IPS-18c (cell line): ENCODE data around the gene LRFN4.

Source experiments
- H3K4me3 ChIP-seq: 2 replicates; pipeline ENCODE4 v1.7.0; 2013; ENCODE audit warnings: low read depth, mild to moderate bottlenecking, low read length, moderate library complexity; ENCODE audit not compliant: insufficient read depth
- H3K9me3 ChIP-seq: one replicate; pipeline ENCODE4 v1.6.1; 2013; ENCODE audit warnings: mild to moderate bottlenecking, low read length, moderate library complexity; ENCODE audit not compliant: control insufficient read depth, insufficient read depth

LRFN4 gene

DNA sequence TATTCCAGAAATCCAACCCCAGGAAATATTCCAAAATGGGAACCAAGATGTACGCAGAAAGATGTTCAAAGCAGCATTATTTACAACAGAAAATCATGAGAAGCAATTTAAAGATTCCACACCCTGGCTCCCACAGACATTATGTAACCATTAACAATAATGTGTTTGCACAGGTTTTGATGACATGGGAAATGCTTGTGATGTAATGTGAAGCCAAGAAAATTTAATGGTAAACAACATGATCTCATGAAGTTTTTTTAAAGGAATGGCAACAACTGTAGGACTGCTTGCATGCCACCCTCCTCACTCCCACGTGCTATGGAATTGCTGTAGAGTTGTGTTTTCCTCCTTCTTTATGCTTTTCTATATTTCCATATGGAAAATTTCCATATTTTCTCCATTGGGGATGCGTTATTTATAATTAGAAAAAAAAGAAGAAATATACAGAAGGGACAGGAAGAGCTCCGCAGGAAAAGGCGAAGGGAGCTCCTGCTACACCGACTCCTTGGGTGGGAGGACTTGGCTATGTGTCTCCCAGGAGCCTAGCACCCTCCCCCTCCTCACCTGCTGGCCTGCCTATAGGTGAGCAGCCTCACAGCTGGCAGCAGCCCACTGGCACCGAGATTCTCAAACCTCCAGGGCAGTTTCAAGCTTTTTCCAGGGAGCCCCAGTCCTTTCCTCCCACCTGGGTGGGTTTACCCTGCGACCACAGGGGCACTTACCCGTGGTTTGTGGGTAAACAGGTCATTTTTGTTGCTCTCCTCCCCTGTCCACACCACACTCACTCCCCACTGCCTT is 20.9 kb downstream of the LRFN4 start:
- Histone ChIP-seq H3K4me3 (no peak overlapping the region), H3K9me3 (no peaks in the 10 kb centered on the region)

DNA sequence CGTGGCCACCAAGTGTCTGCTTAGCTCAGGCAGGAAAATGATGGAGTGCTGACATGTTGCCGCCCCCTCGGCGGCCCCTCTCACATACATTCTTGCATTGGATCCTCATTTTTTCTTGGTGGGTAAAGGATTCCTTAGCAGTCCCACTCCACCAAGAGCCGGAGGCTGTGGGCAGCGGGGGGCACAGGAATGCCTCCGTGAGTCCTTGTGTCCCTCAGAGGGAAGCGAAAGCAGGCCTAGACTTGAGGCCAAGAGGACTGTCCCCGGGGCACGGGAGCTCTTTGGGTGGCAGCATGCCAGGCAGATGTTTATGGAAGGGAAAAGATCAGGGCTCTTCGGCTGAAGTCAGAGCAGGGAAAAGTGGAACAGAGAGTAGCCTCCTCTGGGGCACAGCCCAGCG is 21.6 kb downstream of the LRFN4 start:
- no peak overlapping the region for H3K4me3 ChIP-seq
- H3K9me3 ChIP-seq, result no peaks in the 10 kb centered on the region

DNA sequence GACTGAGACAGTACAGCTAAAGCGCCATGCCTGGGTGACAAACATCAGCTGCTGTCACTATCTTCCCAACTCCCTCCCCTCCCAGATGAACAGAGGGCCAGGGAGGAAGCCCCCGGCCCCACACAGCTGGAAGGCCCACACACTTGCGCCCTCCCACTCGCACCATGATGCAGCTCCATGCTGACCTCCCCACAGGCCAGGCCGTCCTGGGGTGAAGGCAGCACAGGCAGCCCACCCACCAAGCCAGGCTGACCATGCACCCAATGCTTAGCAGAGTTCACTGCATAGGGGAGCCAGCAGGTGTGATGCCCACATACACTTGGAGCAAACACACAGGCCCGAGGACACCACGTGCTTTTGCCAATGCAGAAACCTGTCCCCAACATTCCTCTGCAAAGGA is 22.1 kb downstream of the LRFN4 start:
- H3K9me3 ChIP-seq, result no peaks in the 10 kb centered on the region
- no peak overlapping the region for H3K4me3 ChIP-seq

DNA sequence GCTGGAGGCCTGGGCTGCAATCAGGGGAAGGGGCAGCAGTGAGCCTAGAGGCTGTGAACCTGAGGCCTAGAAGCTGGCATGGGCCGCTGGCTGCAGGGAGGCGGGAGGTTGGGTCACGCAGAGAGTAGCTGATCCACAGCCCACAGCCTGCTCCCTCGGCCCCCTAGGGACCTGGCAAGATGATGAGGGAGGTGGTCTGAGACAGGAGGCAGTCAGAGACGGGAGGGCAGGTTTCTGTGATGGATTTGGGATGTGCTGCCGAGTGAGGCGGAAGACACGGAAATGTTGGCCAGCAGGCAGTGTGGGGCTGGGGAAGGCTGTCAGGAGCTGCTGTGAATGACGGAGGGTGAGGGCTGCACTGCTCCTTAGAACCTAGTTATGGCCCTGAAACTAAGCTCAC is 22.7 kb downstream of the LRFN4 start:
- H3K9me3 ChIP-seq, result no peaks in the 10 kb centered on the region
- H3K4me3 ChIP-seq, result no peak overlapping the region

DNA sequence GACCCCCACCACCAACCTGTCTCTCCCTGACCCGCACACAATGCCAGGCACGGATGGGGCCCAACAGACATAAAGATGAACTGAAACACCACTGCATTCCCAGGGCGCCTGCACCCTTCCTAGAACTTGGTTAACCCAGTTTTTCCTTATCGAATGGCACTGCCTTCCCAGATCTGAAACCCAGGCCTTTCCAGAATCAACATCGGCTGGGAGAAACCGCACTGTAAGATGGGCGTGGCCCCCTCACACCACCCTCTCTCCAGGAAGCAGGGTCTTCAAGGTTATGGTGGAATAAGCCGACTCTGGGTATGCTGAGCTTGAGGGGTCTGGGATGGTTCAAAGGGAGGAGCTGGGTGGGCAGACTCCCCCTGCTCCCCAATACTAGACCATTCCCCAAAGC is 23.1 kb downstream of the LRFN4 start:
- Histone ChIP-seq H3K9me3 (no peaks in the 10 kb centered on the region), H3K4me3 (no peak overlapping the region)

DNA sequence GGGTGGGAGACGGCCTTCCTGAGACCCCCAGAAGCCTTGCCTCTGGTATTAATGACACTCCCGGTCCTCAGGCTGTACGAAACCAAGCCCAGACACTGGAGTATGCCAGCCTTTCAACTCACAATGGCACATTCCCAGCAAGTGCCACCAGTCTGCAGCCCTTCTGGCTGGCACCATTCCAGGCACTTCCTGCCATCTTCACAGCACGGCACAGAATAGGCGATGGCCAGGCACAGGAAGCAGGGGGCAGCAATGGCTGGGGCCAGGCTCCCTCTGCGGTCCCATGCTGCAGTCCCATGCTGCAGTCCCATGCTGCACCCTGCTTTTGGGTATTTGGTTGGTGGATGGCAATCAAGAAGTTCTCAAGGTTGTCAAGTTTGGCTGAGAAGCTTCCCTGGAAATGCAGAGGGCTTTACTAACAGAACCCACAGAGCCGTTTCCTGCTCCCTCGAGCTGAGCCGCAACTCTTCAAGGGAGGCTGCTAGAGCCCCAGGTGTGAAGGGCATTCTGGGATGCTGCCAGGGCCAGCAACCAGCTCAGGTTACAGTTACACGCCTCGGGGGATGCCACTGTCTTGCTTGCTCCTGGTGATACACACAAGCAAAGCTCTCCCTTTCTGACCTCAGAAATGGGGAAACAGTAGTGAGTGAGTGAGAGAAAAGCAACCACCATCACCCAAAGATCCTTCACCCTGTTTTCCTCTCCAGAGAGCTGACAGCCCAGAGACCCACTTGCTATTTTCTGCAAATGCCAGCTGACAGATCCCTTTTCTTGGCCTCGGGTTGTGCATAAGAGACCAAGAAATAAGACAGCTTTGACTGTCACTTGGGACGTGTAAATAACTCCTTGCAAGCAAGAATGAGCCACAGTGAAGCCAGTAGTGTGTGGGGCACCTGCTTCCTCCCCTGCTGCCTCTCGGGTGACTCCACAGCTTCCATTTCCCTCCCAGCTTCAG is 23.9 kb downstream of the LRFN4 start:
- no peak overlapping the region for H3K4me3 ChIP-seq
- no peaks in the 10 kb centered on the region for H3K9me3 ChIP-seq

DNA sequence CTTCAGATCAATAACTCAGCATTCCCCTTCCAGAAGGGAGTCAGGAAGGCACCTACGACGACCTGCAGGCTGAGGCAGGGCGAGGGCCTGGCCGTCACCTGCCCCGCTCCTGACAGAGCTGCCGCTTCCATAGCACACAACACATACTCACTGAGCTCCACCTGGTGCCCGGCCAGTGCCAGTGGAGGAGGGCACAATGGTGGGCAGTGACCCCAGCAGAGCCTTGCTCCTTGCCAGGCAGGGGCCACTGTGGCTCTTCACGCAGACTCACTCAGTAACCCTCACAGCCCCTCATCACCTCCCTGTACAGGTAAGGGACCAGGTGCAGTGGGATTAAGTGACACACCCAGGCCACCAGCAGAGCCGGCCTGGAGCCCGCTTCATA is 24.6 kb downstream of the LRFN4 start:
- no peak overlapping the region for H3K4me3 ChIP-seq
- no peaks in the 10 kb centered on the region for H3K9me3 ChIP-seq

DNA sequence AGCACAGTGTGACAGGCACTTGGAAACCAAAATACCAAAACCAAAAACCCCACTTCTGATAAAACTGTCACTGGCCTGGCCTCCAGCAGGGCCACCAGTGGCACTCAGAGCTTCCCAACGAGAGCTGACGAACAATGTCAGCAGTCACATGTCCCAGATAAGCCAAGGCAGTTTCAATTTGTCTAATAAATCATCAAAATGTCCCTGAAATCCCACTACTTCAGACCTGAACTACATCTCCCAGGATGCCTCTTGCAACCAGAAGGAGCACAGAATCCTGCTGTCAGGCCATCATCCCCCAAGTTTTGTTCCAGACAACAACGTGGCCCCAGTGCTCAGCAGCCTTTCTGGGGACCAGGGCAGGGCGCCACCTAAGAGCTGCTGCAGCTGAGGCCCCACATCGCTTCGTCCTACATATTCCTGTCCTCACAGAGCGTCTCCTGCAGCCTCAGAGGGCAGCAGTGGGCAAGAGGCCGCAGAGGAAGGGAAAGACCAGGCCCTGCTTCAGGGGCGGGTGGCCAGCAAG is 25.1 kb downstream of the LRFN4 start:
- Histone ChIP-seq H3K9me3 (no peaks in the 10 kb centered on the region), H3K4me3 (no peak overlapping the region)

DNA sequence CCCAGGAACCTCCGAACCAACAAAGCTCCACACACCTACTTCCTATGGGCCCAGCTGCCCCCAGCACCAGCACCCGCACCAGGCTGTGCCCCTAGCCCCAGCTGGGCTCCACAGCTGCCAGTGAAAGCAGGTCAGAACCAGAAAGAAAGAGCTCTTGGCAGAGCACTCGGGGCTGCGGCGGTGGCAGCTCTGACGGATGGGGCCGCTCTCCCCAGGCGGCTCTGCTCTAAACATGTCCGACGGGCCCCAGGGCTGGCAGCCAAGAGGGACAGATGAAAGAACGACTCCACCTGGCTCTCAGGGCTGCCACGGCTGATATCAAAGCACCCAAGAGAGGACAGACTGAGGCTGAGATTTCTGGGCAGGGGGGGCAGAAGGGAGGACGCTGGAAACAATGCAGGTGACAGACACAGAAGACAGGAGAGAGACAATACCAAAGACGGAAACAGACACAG is 25.7 kb downstream of the LRFN4 start:
- H3K4me3 ChIP-seq, result no peak overlapping the region
- H3K9me3 ChIP-seq, result no peaks in the 10 kb centered on the region

DNA sequence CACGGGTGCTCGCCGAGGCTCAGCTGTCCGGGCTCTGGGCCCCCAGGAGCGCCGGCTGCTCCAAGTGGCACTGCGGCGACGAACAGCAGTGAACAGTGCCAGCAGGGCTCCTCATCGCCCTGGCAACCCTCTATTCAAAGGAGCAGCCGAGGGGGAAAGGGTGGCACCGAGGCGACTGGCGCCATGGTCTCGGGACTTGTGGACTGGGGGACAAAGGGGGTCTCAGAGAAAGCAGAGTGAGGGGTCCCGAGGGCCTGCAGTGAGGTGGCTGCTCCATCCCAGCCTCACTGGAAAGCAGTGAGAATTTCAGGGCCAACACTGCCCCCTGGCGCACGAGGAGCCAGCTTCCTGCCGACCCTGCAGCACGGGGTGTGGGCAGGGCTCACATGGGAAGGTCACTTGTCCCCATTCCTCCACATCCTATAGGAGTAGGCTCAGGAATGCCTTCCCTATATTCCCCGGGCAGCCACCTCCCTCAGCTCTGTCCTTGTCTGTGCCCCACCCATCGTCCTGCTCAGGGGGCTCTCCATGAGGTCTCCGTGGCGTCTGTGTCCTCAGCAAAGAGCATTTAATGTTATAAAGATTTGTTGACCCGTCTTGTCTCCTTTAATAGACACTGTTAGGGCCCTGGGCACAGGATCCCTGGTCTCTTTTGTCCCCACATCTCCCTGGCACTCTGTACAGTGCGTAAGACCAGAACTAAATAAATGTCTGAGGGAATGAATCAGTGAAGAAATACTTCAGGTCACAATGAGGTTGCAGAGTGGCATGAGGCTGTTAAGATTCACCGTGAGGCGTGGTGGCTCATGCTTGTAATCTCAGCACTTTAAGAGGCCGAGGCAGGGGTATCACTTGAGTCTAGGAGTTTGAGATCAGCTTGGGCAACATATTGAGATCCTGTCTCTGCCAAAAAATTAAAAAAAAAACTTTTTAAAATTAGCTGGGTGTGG is 26.4 kb downstream of the LRFN4 start:
- Histone ChIP-seq H3K4me3 (no peak overlapping the region), H3K9me3 (no peaks in the 10 kb centered on the region)

DNA sequence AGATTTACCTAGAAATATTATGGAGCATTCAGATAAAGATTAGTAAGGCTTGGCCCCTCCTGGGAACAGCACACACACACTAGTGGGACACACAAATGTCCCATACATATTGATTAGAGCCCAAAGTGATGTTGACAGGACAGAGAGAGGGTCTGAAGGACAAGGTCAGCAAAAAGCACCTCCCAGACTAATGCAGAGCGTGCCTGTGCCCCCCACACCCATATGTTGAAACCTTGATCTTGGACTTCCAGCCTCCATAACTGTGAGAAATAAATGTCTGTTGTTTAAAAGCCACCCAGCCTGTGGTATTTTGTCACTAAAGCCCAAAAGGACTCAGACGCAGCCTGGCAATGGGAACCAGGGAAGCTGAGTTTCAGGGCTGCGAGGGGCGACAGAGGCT is 27.6 kb downstream of the LRFN4 start:
- no peaks in the 10 kb centered on the region for H3K9me3 ChIP-seq
- no peak overlapping the region for H3K4me3 ChIP-seq

DNA sequence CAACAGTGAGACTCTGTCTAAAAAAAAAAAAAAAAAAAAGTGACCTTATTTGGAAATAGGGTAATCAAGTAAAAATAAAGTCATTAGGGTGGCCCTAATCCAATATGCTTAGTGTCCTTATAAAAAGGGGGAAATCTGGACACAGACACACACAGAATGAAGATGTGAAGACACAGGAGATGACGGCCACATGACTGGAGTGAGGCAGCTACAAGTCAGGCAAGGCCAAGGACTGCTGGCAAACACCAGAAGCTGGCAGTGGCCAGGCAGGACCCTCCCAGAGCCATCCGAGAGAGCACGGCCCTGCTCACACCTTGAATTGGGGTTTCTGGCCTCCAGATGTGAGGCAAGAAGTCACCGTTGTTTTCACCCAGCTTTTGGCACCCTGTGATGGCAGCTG is 28.6 kb downstream of the LRFN4 start:
- Histone ChIP-seq H3K9me3 (no peaks in the 10 kb centered on the region), H3K4me3 (no peak overlapping the region)

DNA sequence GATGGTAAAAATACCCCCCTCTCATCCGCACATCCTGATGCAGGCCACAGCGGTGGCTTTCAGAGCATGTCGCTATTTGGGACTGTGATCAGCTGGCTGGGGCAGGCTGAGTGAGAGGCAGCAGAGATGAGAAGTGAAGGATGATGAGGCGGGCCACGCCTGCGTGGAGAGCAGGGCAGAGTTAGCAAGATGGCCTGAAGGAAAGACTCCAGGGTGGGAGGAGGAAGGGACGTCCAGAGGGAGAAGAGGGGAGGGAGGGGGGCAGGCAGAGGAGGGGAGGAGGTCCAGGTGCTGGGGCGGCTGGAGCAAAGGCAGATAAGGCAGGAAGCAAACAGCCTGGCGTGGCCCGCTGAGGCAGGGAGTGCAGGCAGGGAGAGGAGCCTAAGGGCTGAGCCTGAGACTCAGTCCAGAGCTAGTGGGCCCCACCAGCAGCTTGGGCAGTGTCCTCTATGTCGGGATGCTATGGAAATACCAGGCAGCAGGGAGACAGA is 29.1 kb downstream of the LRFN4 start:
- Histone ChIP-seq H3K4me3 (no peak overlapping the region), H3K9me3 (no peaks in the 10 kb centered on the region)

DNA sequence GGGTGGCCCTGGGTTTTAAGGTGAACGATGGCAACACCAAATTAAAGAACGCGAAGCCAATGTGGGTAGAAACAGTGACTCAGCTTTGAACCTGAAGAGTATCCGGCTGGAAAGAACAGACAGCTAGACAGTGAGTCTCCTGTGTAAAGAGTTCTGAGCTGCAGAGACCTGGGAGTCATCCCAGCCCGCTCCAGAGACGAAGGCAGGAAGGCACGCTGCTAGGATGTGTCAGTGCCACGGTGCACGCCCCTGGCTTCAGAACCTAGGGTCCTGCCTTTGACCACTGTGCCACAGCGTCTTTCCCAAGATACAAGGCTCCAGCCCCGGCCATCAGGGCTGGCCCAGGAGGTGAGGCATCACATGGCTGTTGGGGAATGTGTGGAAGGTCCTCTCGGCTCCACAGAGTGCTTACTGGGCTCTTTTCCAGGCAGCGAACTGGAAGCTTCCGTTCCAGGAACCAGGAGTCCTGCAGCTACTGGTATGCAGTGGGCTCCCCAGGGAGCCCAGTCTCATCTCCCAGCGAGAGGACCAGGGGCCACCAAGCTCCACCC is 29.9 kb downstream of the LRFN4 start:
- Histone ChIP-seq H3K4me3 (no peak overlapping the region), H3K9me3 (no peaks in the 10 kb centered on the region)

DNA sequence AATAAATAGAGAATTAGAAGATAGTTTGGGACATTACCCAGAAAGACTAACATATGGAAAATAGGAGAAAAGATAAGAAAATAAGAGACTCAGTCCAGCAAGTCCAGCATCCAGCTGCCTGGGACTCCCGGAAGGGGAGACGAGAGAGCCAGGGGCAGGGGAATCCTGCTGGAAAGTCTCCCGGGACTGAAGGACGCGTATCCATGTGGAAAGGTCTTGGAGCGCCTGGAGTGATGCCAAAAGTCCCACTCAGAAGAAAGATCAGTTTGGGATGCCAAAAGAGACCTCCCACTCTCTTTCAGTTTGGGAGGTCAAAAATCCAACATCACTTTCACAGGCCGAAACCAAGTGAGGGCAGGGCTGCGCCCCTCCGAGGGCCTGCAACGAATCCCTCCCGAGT is 30.7 kb downstream of the LRFN4 start:
- H3K9me3 ChIP-seq, result peaks cover 4% of the 10 kb centered on the region
- H3K4me3 ChIP-seq, result no peak overlapping the region

DNA sequence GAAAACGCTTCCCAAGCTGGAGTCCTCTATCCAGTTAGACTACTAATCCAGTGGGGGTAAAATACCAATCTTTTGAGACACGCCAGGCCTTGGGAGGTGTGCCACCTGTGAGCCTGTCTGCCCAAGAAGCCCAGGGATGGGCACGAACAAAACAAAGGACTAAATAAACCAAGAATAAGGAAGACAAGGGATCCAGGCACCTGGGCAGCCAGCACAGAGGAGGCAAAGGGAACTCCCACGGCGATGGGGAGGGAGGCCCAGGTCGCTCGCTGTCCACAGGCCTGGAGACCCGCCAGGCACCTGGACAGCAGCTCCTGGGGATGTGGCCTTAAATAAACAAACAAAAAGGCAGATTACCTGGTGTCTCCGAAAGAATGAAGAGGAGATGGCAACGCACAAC is 31.4 kb downstream of the LRFN4 start:
- peaks cover 4% of the 10 kb centered on the region for H3K9me3 ChIP-seq

DNA sequence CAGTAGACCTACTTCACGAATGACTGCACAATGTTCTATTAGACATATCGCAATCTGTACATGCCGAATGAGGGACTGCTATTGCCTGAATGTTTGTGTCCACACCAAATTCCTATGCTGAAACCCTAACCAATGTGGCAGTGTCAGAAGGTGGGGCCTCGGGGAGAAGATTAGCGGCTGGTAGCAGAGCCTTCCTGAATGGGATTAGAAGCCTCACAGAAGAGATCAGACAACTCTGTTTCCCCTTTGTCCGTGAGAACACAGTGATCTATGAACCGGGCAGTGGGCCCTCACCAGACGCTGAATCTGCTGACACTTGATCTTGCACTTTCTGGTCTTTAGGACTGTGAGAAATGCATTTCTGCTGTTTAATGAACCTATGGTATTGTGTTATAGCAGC is 33.1 kb downstream of the LRFN4 start:
- Histone ChIP-seq H3K9me3 (peaks cover 4% of the 10 kb centered on the region), H3K4me3 (no peak overlapping the region)

More for the DNA sequence above, 31.4 kb downstream of the LRFN4 start:
- H3K4me3 ChIP-seq, result no peak overlapping the region
